HG03342 (cell line): ENCODE results near the gene PAOX.
A peak's percentile ranks its signal among the peaks of the same experiment; 100 is the strongest.
"Not testable (repeated sequence)": the region's sequence is repeated elsewhere in the genome, so short reads cannot be mapped to it uniquely, and the experiment has no call there.

Experiments
- ATAC-seq: cut with Tn5 transposase; IDR thresholded peaks from one replicate; pipeline ENCODE4 v1.9.1; 2021; ENCODE audit warnings: mild to moderate bottlenecking, moderate library complexity; ENCODE audit not compliant: unreplicated experiment

Gene PAOX

GRCh38 chr10:133403359-133403758 lies 24.3 kb downstream of the PAOX start:
- no peak for ATAC-seq

DNA sequence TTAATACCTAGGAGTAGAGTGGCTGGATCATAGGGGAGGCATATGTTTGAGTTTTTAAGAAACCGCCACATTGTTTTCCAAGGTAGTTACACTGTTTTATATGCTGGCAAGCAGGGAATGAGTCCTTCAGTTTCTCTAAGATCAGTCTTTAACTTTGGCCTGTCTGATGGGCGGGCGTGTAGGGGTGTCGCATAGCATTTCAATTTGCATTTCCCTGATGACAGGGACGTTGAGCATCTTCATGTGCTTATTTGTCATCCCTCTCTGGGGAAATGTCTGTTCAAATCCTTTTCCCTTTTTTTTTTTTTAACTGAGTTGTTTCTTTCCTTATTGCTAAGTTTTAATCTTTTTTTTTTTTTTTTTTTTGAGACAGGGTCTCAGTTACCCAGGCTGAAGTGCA lies 24.7 kb downstream of the PAOX start:
- ATAC-seq: no peak

- no peak for ATAC-seq
Measured at GRCh38 chr10:133405272-133405671, 26.2 kb downstream of the PAOX start.

GRCh38 chr10:133405844-133406527 lies 26.9 kb downstream of the PAOX start:
- ATAC-seq: peak; percentile 38

- no peak for ATAC-seq
Measured at GRCh38 chr10:133411523-133412380, 32.7 kb downstream of the PAOX start.

DNA sequence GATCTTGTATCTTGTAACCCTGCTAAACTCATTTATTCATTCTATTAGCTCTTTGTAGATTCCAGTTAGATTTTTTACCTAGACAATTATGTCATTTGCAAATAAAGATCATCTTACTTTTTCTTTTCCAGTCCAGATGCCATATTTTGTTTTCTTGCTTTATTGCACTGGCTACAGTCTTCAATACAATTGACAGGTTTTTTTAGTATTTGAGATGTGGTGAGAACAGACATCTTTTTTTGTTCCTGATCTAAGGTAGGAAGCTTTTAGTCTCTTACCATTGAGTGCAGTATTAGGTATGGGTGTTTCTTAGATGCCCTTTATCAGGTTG lies 33.3 kb downstream of the PAOX start:
- no peak for ATAC-seq

DNA sequence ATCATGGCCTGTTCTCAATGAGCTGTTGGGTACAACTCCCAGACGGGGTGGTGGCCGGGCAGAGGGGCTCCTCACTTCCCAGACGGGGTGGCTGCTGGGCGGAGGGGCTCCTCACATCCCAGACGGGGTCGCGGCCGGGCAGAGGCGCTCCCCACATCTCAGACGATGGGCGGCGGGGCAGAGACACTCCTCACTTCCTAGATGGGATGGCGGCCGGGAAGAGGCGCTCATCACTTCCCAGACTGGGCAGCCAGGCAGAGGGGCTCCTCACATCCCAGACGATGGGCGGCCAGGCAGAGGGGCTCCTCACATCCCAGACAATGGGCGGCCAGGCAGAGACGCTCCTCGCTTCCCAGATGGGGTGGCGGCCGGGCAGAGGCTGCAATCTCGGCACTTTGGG lies 35.3 kb downstream of the PAOX start:
- ATAC-seq: not testable (repeated sequence)

- ATAC-seq: no peak
Measured at GRCh38 chr10:133415752-133416151, 36.7 kb downstream of the PAOX start.

- ATAC-seq: no peak
Measured at GRCh38 chr10:133418289-133418993, 39.4 kb downstream of the PAOX start.

- ATAC-seq: no peak
Measured at GRCh38 chr10:133419211-133419950, 40.3 kb downstream of the PAOX start.

- no peak for ATAC-seq
Measured at GRCh38 chr10:133420028-133420427, 41.0 kb downstream of the PAOX start.

- no peak for ATAC-seq
Measured at GRCh38 chr10:133420579-133420978, 41.5 kb downstream of the PAOX start.

DNA sequence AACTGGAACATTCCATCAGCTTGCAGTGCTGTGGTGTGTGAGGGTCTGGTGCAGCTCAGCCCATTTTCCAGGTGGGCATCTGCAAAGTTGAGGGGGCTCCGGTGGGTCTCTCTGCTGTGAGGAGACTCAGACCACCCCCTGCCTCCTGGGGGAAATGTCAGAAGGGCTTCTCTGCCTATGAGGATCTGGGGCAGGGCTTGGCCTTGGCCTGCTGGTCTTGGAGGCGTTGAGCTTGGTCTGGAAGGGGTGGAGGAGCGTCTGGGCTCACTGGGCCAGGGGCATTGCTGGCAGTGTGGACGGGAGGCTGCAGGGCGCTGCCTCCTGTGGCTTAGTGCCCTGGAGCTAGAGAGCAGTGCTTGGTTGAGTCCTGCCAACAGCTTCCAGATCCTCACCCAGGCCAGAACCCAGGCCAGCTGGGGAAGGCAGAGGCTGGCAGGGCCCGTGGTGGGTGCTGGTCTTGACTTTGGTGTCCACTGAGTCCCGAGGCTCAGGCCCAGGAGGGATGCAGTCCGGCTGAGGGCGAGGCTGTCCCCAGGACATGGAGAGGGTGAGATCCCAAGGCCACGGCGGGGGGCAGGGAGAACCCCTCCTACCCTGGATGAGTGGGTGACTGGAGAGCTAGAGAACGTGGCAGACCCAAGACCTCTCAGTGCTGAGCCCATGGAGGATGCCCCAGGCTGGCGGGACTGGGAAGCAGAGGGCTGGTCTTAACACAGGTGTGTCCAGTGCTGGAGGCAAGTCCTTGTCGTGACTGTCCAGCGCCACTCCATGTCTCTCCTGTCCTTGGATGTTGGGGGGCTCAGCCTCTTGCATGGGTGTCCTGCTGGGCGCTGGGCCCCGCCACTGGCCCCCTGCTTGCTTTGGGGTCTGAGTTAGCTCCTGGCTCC lies 42.5 kb downstream of the PAOX start:
- no peak for ATAC-seq

DNA sequence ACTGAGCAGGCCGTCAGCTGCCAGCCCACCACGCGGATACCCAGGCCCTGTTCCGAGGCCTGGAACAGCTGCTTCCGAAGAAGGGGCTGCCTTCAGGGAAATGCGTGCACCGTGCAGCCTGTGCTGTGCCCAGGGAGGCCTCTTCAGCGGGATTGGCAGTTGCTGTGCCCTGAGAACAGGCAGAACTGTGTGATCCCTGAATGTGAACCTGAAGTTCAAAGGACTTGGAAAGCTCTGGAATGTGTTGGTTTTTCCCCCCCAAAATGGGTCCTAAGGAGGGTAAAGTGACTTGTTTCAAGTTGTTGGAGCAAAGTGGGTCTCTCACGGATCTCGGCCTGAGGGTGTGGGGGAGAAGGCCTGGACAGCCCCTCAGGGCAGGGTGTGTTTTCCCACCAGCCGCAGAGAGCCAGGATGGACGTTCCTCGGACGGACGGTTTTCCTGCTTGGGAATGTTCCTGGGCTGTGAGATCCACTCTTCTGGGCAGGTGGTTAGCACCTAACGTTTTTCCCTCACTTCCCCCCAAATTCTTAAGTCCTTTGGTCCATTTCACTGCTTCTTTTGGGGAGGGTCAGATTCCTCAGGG lies 43.3 kb downstream of the PAOX start:
- no peak for ATAC-seq

- ATAC-seq: no peak
Measured at GRCh38 chr10:133422807-133423771, 44.0 kb downstream of the PAOX start.

- not testable (repeated sequence) for ATAC-seq
Measured at GRCh38 chr10:133424102-133424501, 45.0 kb downstream of the PAOX start.

DNA sequence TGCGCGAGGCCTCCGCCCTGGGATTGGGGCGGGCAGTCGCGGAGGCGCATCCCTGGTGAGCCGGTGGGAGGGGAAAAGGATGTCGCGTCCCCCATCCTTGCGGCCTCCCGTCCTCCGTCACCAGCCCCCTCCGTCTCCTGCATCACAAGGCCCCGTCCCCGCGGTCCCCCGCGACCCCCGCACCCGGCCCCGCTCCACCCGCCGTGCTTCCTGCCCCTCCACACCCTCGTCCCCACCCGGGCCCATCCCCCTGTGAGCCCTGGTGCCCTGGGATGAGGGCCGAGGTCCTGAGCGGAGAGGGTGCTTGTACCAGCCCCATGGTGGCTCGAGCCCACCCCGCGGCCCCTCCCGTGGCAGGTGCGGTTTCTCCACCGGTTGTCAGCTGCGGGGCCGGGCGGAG lies 45.5 kb downstream of the PAOX start, which contains the start of gene SPRN:
Gene SPRN (minus strand): TSS at position 25 of the 400 bp plus-strand sequence. CDS start 944 bp downstream, outside the sequence.
- not testable (repeated sequence) for ATAC-seq

DNA sequence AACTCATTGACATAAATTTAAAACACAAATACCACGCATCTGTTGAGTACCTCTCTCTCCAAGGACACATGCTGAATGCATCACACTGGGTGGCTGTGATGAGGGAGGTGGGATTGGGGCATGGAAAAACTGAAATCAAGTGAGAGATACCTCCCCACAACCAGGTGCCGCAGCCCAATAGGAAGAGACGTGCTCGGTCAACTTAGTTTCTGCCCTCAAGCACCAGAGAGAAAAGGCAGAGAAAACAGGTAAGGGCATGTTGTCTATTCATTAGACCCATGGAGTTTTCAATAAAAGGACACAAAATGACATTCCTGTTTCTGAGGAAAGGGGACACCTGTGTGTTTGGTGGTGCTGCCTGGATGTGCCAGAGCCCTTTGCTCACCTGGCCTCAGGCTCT lies 50.5 kb downstream of the PAOX start:
- ATAC-seq: not testable (repeated sequence)
